Heart left ventricle (tissue), 13 donors: ENCODE data around the gene IL6ST.

Experiments
- CTCF ChIP-seq, 12 donors: fragments of 200-600 bp; sonication (generic) in 4 of 12; IDR thresholded peaks; one replicate each; pipeline versions ENCODE4 v1.5.0 to v1.8.0; 2018 to 2022; ENCODE audit warnings: antibody characterized with exemption in 12 of 12, mild to moderate bottlenecking in 5 of 12
- POLR2A ChIP-seq, 2 donors: fragments of 450-650 bp; IDR thresholded peaks; one replicate each; pipeline ENCODE4 v1.6.1; 2017; ENCODE audit warnings: antibody characterized with exemption in 2 of 2, mild to moderate bottlenecking in 2 of 2, moderate library complexity in 2 of 2
- donor health status: ischemic (EF 13 %, LVEDD 7.1; RV severe dilation, severe dysfunction).
- donor health status: DM: no; HTN: yes; CAD: no.
- donor health status: DM: no; HTN: no; CAD: no.
- donor health status: ischemic (EF 25% LVEDD 6.9; RV normal size, moderate dysfunction).
- donor health status: ischemic (EF 25% LVEDD 5.7; RV mildly dilated, moderate dysfunction).
- donor health status: ischemic (EF 35%, LVEDD 5.7; RV mildly dilated, moderate dysfunction).
- donor health status: nonischemic (EF 11% LVEDD 7.7; RV severe dilation, severe dysfunction).
- donor health status: DM: yes; HTN: yes; CAD: no.
- donor health status: PGD.
- donor health status: ischemic (EF 29% LVEDD 5.4; RV normal size, mild dysfunction).
- donor health status: nonischemic (EF 23%, LVEDD 6.1; RV moderate dilation, normal function).

GRCh38 chr5:56018832-56019231, 24.1 kb upstream of the IL6ST start:
- no peak for TF ChIP-seq CTCF (IDR thresholded peaks at IDR 0.05)
- no peak for TF ChIP-seq POLR2A (IDR thresholded peaks at IDR 0.05)
